SK-MEL-5 (cell line): ENCODE measurements around the gene B4GALT2. TPM values are rescaled to one million over a fixed set of nuclear protein-coding genes. Genes with fewer than 3 reads are reported as not detected.
A peak's percentile ranks its signal among the peaks of the same experiment; 100 is the strongest.

ENCODE experiments used
- DNase-seq: peaks from one replicate; pipeline ENCODE4 v3.0.0-alpha.2; 2016; ENCODE audit warnings: low read depth, low spot score
- in situ Hi-C: cut with HindIII; loops from 2 replicates; pipeline ENCODE4 v1.10.0; 2016; ENCODE audit warnings: low sequenced_read_pairs, high pct_unique_total_duplicates, low pct_unique_long_range_greater_than_20kb
- total RNA-seq: library from RNA; depleted of rRNA; stranded (reverse); fragments of >200 nt; shearing (Covaris generic); gene quantifications from 2 replicates; pipeline ENCODE4 v1.2.3, GENCODE V29; 2014

Gene B4GALT2
- total RNA-seq, 1 experiment from 2014 or later: 43.5 TPM

- DNase-seq: no peak
- in situ Hi-C loops: no loop called here
Measured at GRCh38 chr1:43962324-43962723, 16.7 kb upstream of the B4GALT2 start.

- DNase-seq: no peak
- in situ Hi-C loops: no loop called here
Measured at GRCh38 chr1:43963006-43963405, 16.0 kb upstream of the B4GALT2 start.

DNA sequence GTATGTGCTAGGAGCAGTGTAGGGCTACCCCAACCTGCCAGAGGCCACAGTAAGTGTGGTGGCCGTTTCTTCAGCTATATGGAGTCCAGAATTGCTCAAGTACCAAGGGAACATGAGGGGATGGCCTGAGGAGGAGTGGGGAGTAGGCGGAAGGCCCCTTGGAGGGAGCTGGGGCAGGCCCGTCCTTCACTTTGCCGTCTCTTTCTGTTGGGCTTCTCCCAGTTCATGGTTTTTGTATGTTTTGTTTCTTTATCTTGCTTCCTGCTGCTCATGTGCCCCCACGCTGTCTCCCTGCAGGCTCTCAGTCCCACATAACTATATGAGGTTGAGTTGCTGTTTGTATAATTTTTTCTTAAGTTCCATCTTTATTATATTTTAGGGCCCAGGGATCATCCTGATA lies 15.1 kb upstream of the B4GALT2 start:
- DNase-seq: no peak
- in situ Hi-C loops: no loop called here

- in situ Hi-C loops: no loop called here
- no peak for DNase-seq
Measured at GRCh38 chr1:43965316-43965715, 13.7 kb upstream of the B4GALT2 start.

DNA sequence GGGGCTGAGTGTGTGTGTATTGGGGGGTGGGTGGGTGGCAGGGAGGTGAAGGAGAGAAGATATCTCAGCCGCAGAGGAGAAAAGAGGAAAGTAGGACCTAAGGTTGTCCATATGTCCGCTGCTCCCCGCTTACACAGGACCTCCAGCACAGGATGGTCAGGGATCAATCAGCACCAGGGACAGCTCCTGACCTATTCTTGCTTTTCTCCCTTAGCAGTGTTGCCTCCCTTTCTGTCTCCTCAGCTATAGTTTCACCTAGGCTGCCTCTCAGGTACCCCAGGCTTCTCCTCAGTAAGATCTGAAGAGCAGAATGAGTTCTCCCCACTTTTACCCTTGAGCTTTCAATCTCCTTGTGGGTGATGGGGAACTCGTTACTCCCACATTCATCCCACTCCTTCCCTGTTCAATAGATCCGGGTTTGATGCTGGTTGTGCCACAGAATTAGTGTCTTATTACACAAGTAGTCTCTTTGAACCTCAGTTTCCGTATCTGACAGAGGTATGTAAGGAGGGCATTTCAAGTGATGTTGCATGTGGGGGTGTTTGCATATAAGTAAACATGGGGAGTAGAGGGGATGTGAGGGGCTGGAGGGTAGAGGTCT lies 10.6 kb upstream of the B4GALT2 start:
- DNase-seq: no peak
- in situ Hi-C loops: no loop called here

GRCh38 chr1:43969416-43969745 lies 9.6 kb upstream of the B4GALT2 start:
- no peak for DNase-seq
- in situ Hi-C loops: no loop called here

GRCh38 chr1:43969746-43970466 lies 9.1 kb upstream of the B4GALT2 start, which contains the start of gene DPH2:
DPH2 (plus strand) TSS chr1:43970010; CDS start chr1:43970176, 166 bp downstream.
- in situ Hi-C loops: no loop called here
- DNase-seq: peak; percentile 97

DNA sequence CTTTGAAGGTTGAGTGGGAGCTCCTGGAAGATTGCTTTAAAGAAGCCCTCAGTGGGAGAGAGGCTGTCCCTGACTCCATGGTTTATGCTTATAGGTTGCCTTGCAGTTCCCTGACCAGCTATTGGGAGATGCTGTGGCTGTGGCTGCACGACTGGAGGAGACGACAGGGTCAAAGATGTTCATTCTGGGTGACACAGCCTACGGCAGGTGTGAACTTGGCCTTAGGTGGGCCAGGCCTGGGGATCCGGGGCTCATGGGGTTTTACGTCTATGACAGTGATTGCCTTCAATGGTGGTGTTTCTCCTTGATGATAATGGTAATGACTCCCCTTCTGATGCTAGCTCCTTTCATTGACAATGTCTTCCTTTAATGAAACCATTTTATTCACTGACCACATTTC lies 8.5 kb upstream of the B4GALT2 start:
- in situ Hi-C loops: no loop called here
- no peak for DNase-seq

DNA sequence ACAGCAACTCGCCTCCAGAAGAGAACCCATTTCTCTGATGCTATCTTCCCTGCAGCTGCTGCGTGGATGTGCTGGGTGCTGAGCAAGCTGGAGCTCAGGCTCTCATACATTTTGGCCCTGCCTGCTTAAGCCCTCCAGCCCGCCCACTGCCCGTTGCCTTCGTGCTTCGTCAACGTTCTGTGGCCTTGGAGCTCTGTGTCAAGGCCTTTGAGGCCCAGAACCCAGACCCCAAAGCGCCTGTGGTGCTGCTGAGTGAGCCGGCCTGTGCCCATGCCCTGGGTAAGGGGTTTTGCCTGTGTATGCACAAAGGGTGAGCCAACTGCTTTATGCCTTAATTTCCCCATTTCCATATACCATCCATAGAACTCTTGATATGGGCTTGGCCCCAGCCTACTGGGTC lies 8.1 kb upstream of the B4GALT2 start:
- in situ Hi-C loops: no loop called here
- DNase-seq: no peak

DNA sequence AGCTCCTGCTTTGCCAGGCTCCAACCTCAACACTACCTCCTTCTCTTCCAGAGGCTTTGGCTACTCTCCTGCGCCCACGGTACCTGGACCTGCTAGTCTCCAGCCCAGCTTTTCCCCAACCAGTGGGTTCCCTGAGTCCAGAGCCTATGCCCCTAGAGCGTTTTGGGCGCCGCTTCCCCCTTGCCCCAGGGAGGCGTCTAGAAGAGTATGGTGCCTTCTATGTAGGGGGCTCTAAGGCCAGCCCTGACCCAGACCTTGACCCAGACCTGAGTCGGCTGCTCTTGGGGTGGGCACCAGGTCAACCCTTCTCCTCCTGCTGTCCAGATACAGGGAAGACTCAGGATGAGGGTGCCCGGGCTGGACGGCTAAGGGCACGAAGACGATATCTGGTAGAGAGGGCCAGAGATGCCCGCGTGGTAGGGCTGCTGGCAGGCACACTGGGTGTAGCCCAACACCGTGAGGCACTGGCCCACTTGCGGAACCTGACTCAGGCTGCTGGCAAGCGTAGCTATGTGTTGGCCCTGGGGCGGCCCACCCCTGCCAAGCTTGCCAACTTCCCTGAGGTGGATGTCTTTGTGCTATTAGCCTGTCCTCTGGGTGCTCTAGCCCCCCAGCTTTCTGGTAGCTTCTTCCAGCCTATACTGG lies 7.6 kb upstream of the B4GALT2 start:
- DNase-seq: no peak
- in situ Hi-C loops: no loop called here

DNA sequence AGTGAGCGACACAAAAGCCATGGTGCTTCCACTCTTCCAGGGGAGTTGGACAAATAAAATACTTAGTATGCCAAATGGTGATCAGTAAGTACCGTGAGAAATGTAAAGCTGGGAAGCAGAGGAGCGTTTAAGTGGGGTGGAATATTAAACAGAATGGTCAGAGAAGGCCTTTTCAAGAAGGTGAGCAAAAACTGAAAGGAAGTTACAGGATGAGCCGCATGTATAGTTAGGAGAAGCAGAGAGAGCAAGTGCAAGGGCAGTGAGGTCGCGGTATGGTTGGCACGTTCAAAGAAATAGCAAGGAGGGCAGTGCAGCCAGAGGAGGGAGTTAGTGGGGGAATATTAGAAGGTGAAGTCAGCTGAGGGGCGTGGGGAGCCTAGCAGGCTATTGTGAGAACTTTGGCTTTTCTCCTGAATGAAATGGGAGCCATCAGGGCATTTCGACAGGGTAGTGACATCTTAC lies 5.0 kb upstream of the B4GALT2 start:
- in situ Hi-C loops: no loop called here
- DNase-seq: no peak

DNA sequence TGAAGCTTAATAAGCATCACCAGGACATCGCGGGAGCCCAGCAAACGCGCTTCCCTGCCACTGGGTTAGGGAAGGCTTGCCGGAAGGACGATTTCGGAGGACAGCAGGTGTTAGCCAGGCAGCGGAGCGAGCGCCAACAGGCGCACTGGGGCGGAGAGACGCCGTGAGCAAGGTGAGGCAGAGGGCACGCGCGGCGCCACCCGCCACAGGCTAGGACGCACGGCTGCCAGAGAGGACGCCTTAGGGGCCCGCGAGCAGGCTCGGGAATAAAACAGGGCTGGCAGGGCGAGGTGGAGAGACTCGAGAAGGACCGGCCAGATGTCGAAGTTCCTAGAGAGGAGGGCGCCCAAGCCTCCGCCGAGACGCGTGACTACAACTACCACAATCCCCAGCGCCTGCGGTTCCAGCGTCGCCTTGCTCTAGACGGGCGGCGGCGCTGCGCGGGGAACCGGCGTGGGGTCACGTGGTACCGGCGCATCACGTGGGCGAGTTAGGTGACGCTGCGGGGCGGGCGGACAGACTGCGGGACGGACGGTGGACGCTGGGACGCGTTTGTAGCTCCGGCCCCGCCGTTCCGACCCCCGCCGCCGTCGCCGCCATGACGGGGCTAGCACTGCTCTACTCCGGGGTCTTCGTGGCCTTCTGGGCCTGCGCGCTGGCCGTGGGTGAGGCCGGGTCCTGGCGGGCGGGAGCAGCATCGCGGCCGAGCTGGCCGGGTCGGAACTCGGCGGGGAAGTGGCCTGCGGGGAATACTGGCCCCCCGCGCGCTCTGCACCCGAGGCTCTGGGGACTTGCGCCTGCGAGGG lies 4.4 kb upstream of the B4GALT2 start, which contains the start of gene ATP6V0B:
ATP6V0B (plus strand) TSS at position 518 of the 806 bp plus-strand sequence; CDS start at position 599, 81 bp downstream.
- in situ Hi-C loops: no loop called here
- peak; percentile 92 for DNase-seq

- DNase-seq: no peak
- in situ Hi-C loops: no loop called here
Measured at GRCh38 chr1:43975249-43975961, 3.6 kb upstream of the B4GALT2 start.

GRCh38 chr1:43976045-43976444 lies 3.0 kb upstream of the B4GALT2 start:
- no peak for DNase-seq
- in situ Hi-C loops: no loop called here

DNA sequence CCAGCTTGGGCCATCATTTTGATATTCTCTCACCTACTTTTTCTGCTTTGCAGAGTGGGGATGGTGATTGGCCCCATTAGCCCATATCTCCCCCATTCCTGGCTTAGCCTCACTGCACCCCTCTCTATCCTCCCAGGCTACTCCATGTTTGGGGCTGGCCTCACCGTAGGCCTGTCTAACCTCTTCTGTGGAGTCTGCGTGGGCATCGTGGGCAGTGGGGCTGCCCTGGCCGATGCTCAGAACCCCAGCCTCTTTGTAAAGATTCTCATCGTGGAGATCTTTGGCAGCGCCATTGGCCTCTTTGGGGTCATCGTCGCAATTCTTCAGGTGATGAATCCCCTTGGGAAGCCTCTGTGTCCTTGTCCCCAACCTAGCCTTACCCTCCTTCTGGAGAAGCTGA lies 2.1 kb upstream of the B4GALT2 start:
- no peak for DNase-seq
- in situ Hi-C loops: no loop called here

GRCh38 chr1:43977376-43978263 lies 1.4 kb upstream of the B4GALT2 start:
- DNase-seq: no peak
- in situ Hi-C loops: no loop called here

DNA sequence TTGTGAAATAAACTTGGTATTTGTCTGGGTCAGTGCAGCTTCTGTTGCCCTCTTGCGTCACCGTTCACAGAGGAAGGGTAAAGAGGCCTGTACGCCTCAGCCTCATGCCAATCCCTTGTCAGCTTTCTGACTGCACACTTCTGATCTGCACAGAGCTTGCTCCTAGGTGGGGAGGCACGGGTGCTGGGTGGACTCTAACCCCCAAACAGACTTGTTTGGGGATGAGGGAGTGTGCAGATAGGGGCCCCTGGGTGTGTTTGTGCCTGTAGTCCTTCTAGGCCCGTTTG lies 803 bp upstream of the B4GALT2 start:
- in situ Hi-C loops: no loop called here
- DNase-seq: no peak
